Upper lobe of left lung (tissue), 4 donors: ENCODE results near the gene TIGIT.

Source experiments
- EP300 ChIP-seq, 4 donors: sonication (generic); formaldehyde crosslinking; IDR thresholded peaks; one replicate each; pipeline ENCODE4 v1.5.1; 2017; ENCODE audit warnings: antibody characterized with exemption in 4 of 4, control low read depth in 2 of 4
- TF ChIP-seq, protein P1 (sequence below), 6 experiments: fragments of 450-650 bp in 4 of 6; fragments of 200-600 bp in 2 of 6; sonication (generic) in 2 of 6; IDR thresholded peaks; one replicate each; pipeline ENCODE4 v1.5.1; 2016 to 2019; ENCODE audit warnings: antibody characterized with exemption in 6 of 6

DNA sequence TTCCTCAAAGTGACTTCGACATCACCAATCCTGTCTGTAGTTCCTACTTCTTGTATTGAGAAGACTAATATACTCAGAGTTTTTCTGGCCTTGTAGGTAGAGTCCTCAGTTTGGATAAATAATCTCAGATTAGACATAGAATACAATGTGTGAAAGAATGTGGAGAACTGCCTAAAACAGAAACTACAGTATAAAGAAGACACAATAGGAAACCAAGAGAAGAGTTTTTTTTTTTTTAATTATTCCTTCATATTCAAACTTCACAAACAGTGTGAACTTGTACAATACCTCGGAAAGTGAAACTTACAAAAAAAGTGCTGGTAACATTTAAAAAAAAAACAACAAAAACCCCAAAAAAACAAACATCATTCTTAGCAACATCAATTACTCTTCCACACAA lies 20.5 kb downstream of the TIGIT start:
- TF ChIP-seq, protein P1, sequence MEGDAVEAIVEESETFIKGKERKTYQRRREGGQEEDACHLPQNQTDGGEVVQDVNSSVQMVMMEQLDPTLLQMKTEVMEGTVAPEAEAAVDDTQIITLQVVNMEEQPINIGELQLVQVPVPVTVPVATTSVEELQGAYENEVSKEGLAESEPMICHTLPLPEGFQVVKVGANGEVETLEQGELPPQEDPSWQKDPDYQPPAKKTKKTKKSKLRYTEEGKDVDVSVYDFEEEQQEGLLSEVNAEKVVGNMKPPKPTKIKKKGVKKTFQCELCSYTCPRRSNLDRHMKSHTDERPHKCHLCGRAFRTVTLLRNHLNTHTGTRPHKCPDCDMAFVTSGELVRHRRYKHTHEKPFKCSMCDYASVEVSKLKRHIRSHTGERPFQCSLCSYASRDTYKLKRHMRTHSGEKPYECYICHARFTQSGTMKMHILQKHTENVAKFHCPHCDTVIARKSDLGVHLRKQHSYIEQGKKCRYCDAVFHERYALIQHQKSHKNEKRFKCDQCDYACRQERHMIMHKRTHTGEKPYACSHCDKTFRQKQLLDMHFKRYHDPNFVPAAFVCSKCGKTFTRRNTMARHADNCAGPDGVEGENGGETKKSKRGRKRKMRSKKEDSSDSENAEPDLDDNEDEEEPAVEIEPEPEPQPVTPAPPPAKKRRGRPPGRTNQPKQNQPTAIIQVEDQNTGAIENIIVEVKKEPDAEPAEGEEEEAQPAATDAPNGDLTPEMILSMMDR (IDR thresholded peaks at IDR 0.05): no peak
- no peak for TF ChIP-seq EP300 (IDR thresholded peaks at IDR 0.05)
